HUES64 (cell line): ENCODE results near the gene HADH.
"Not testable (repeated sequence)": the region's sequence is repeated elsewhere in the genome, so short reads cannot be mapped to it uniquely, and the experiment has no call there.

Experiments used
- H3K27ac ChIP-seq: 2 replicates; pipeline ENCODE4 v1.7.0; 2013; ENCODE audit warnings: low read depth, low read length, inconsistent platforms
- H3K27me3 ChIP-seq: 2 replicates; pipeline ENCODE4 v1.6.1; 2013; ENCODE audit warnings: mild to moderate bottlenecking, low read length; ENCODE audit not compliant: insufficient read depth
- H3K36me3 ChIP-seq: 2 replicates; pipeline ENCODE4 v1.6.1; 2013; ENCODE audit warnings: mild to moderate bottlenecking, low read length; ENCODE audit not compliant: insufficient read depth
- H3K4me1 ChIP-seq: 2 replicates; pipeline ENCODE4 v1.6.1; 2013; ENCODE audit warnings: mild to moderate bottlenecking, low read length, moderate library complexity; ENCODE audit not compliant: insufficient read depth
- H3K4me3 ChIP-seq: 2 replicates; pipeline ENCODE4 v1.5.1; 2013; ENCODE audit warnings: mild to moderate bottlenecking, low read length, moderate library complexity
- H3K9ac ChIP-seq: 2 replicates; pipeline ENCODE4 v1.6.1; 2013; ENCODE audit warnings: mild to moderate bottlenecking, low read depth, low read length
- H3K9me3 ChIP-seq: 2 replicates; pipeline ENCODE4 v1.6.1; 2013; ENCODE audit warnings: low read depth, low read length; ENCODE audit not compliant: insufficient read depth
- WGBS: fragments of 150-250, 120-280 bp; methylation state at CpG from one replicate; pipeline ENCODE4 v1.1.7; 2013; ENCODE audit warnings: missing lambda C conversion rate; 5-methylcytosine and 5-hydroxymethylcytosine counted together

HADH gene

DNA sequence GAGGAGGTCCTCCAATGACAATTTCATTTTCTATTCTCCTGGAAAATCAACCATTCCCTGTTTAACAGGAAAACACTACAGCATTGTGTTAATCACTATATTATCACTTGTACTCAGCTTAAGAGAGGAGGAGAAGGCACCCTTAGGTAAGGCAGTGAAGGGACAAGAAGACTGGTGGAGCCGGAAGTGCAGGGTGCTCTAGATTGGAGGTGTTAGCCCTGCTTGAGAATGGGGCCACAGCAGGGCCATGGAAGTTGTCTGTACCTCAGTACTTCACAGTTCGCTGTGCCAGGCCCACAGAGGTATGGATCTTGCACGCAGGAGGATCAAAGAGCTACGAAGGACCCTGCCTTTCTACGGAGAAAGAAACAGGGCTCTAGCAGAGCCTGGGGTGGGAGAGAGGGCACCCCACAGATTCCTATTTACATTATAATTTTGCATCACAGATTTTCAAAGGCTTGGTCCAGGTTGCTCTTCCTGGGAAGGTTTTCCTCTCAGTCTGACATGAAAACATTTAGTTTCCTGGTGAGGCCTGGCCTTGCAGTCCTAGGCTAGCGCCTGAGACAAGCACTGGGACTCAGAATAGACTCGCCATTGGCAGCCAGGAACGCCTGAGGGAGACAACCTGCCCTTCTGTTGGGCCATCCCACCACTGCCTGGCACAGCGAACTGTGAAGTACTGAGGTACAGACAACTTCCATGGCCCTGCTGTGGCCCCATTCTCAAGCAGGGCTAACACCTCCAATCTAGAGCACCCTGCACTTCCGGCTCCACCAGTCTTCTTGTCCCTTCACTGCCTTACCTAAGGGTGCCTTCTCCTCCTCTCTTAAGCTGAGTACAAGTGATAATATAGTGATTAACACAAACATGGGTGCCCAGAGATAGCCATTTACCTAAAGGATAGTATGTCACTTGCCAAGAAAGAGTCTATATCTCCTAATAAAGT, 60.8 kb downstream of the HADH start:
- not testable (repeated sequence) for H3K36me3 ChIP-seq, H3K4me3 ChIP-seq, H3K27me3 ChIP-seq, H3K4me1 ChIP-seq, H3K27ac ChIP-seq, H3K9ac ChIP-seq, H3K9me3 ChIP-seq
- WGBS, result 55% methylated on average over 8 of the region's 10 CpGs

DNA sequence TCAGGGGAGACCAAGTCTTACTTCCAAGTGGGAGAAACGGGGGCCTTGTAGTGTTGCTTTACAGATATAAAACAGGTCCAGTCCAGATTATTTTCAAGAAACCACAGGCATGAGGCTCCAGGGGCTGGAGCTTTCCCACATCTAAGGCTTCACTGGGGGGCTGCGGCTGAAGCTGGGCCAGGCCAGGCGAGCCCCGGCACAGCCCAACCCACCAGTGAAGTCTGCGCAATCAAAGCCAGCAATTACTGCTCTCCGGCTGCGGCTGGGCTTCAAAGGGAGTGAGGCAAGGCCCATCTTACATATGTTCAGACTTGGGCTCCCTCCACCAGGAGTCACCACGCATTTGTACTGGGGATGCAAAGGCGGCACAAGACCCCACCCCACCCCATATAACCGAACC, 61.7 kb downstream of the HADH start:
- H3K9me3 ChIP-seq, result no peaks in the 10 kb centered on the region
- H3K36me3 ChIP-seq, result peaks cover 3% of the 10 kb centered on the region; the same call in 1 of the 2 replicates
- H3K27me3 ChIP-seq, result no peaks in the 10 kb centered on the region; the same call in 1 of the 2 replicates
- no peak overlapping the region for H3K4me3 ChIP-seq
- no peak overlapping the region for H3K27ac ChIP-seq
- WGBS, result 95% methylated on average over 10 of the region's 10 CpGs
- H3K4me1 ChIP-seq, result no peaks in the 10 kb centered on the region
- no peak overlapping the region for H3K9ac ChIP-seq

DNA sequence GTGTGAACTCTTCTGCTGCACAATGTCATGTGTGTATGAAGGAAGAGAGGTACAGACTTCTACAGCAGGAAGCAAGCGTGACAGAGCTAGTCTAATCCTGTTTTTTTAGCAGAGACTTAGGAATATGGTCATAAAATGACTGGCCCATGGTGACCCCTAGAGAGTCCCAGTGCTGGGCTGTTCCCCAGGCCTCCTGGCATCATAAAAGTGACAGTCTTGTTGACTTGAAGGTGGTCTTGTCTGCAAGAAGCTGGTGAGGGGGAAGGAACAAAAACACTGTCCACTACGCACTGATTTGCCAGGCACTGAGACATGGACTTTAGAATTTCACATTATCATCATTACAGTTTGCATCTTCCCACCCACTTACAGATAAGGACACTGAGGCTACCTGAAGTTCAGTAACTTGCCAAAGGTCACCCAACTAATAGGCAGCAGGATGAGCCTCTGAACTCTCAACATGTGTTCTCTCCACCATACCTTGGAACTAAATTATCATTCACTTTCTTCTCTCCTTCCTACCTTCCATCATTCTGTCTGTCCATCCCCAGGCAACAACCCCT, 63.0 kb downstream of the HADH start:
- Histone ChIP-seq H3K36me3 (peaks cover 3% of the 10 kb centered on the region; the same call in 1 of the 2 replicates), H3K9me3 (no peaks in the 10 kb centered on the region), H3K27me3 (no peaks in the 10 kb centered on the region; the same call in 1 of the 2 replicates), H3K9ac (no peak overlapping the region), H3K4me1 (no peaks in the 10 kb centered on the region), H3K27ac (no peak overlapping the region), H3K4me3 (no peak overlapping the region)
- WGBS, result 96% methylated on average over 2 of the region's 2 CpGs

DNA sequence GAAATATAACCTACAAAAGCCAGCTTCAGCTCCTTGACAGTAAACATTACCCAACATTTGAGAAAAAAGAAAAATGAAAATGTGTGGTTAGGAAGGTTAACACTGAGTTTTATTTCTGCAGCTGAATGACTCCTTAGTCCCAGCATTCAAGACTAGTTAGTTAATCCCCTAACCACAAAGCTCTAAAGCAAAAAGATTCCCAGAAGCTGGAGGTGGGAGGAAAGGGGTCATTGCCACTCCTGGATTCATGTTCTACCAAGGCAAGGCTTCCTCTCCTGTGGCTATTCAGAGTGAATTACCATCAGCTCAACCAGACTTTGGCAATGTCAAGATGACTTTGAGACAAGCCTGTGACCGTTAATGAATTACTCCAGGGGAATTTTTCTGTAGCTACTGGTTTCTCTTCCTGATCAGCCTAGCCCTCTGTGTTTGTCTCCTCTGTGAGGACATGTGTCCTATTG, 63.6 kb downstream of the HADH start:
- peaks cover 1% of the 10 kb centered on the region; the same call in 1 of the 2 replicates for H3K36me3 ChIP-seq
- H3K27me3 ChIP-seq, result no peaks in the 10 kb centered on the region; the same call in 1 of the 2 replicates
- WGBS, result 89% methylated on average over 1 of the region's 1 CpG

DNA sequence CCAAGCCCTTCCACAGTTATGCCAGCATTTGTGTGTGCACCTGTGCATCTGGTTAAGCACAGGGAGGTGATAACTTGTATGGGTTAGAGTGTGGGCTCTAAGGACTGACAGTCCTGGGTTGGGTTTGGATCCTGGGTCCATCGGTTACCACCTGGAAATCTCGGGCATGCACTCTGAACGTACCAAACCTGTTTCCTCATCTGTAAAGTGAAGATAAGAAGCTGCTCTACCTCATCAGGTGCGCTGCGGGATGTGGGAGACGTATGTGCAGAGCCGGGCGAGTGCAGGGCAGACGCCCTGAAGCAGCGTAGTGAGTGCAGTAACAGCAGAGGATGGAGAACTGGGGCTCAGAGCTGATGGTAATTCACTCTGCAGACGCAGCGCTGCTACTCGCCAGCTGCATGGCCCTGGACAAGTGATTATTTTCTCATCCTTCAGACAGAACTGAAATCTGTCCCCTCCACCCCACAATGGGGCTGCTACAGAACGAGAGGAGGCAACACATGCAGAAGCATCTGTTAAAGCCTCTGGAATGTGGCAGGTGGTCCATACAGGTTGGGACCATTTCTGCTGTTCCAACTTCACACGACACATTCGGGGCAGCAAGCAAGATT, 64.4 kb downstream of the HADH start:
- WGBS, result 95% methylated on average over 16 of the region's 16 CpGs
- no peaks in the 10 kb centered on the region; the same call in 1 of the 2 replicates for H3K27me3 ChIP-seq
- H3K4me1 ChIP-seq, result no peaks in the 10 kb centered on the region
- H3K9ac ChIP-seq, result no peak overlapping the region
- H3K9me3 ChIP-seq, result no peaks in the 10 kb centered on the region
- no peak overlapping the region for H3K27ac ChIP-seq
- H3K36me3 ChIP-seq, result no peaks in the 10 kb centered on the region; the same call in 1 of the 2 replicates
- no peak overlapping the region for H3K4me3 ChIP-seq

More for the DNA sequence above, 63.6 kb downstream of the HADH start:
- H3K4me1 ChIP-seq, result no peaks in the 10 kb centered on the region
- H3K9ac ChIP-seq, result no peak overlapping the region
- no peaks in the 10 kb centered on the region for H3K9me3 ChIP-seq
- no peak overlapping the region for H3K27ac ChIP-seq
- no peak overlapping the region for H3K4me3 ChIP-seq

DNA sequence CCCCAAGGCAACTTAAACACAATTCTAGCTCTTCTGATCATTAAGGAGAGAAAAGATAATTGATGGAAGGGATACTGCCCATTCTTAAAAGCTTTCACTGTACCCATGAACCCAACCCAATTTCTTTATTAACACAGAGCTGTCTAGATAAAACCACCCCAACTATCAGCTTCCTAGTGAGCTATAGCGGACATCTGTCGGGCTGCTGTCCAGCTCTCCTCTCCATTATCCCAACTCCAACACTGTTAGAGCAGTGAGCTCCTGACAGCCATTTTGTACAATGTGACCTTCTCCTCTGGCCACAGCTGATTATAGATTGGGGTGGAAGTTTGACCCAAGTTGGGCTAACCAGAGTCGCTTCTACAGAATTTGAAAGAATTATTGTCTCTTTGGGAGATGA, 66.1 kb downstream of the HADH start:
- Histone ChIP-seq H3K9me3 (no peaks in the 10 kb centered on the region), H3K4me1 (no peaks in the 10 kb centered on the region), H3K27ac (no peak overlapping the region), H3K9ac (no peak overlapping the region), H3K27me3 (no peaks in the 10 kb centered on the region), H3K4me3 (no peak overlapping the region), H3K36me3 (no peaks in the 10 kb centered on the region; the same call in 1 of the 2 replicates)
- 91% methylated on average over 3 of the region's 3 CpGs for WGBS

DNA sequence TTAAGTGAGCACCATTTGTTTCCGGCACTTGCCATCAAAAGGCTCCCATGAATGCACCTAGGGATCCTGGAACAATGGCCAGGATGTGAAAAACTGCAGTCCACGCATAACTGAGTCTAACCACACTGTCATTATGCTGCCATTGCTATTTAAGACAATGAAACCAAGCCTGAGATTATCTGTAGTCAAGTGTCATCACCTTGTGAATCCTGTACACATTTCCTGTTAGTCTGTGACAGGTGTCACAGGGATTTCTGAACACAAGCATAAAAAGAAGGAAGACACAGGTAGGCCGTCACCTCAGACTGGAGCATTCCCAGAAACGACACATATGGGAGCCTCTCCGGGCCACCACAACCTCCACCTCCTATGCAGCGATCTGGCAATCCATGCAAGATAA, 66.7 kb downstream of the HADH start:
- H3K4me3 ChIP-seq, result no peak overlapping the region
- H3K9ac ChIP-seq, result no peak overlapping the region
- 78% methylated on average over 6 of the region's 6 CpGs for WGBS
- H3K36me3 ChIP-seq, result no peaks in the 10 kb centered on the region; the same call in 1 of the 2 replicates
- no peaks in the 10 kb centered on the region for H3K9me3 ChIP-seq
- no peaks in the 10 kb centered on the region for H3K4me1 ChIP-seq
- H3K27me3 ChIP-seq, result no peaks in the 10 kb centered on the region
- no peak overlapping the region for H3K27ac ChIP-seq

DNA sequence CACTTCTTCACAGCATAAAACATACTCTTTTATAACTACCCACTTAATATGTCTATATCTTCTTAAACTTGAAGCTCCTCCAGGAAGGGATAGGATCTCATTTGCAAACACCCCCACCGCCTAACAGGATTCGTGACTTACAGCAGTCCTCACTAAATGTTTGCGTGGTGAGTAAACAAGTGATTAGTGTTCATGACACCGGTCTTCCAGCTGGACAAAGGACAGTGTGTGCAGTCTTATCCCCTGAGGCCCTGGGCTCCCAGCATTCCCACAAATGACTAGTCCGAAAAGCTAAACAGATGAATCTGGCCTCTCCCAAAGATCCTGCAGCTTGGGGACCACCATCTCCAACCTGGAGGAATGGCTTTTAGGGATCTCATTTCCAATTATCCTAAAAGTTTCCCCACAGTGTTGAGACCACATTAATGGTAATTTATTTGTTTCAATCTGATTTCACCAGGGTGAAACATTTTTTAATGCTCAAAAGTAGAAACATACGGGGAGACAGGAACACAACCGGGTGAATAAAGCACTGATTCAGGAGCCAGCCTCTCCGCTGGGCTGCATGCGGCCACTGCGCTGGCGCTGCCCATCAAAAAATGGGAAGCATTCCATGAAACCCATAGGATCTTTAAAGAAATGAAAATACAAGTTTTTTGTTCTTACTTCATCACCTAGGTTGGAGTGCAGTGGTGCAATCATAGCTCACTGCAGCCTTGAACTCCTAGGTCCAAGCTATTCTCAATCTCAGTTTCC, 69.2 kb downstream of the HADH start:
- Histone ChIP-seq H3K9ac (no peak overlapping the region), H3K9me3 (no peaks in the 10 kb centered on the region), H3K36me3 (no peaks in the 10 kb centered on the region; the same call in 1 of the 2 replicates), H3K4me3 (no peak overlapping the region), H3K4me1 (no peaks in the 10 kb centered on the region), H3K27ac (no peak overlapping the region), H3K27me3 (no peaks in the 10 kb centered on the region)
- 94% methylated on average over 11 of the region's 11 CpGs for WGBS

DNA sequence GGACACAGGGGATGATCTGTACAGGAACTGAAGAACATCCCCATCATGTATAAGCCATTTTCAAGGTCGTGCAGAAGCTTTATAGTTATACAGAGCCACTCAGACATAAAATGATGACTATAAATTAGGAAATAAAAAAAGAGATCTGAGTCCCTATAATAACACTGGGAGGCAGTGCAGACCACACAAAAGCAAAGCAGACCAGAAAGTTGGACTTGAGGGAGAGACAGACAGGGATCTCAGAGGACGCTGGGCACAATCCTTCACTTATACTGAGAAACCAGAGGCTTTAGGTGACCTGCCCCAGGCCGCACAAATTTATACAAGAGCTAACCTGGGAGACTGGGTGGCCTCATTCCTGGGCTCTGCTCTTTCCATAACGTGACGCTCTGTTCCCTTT, 70.5 kb downstream of the HADH start:
- Histone ChIP-seq H3K36me3 (no peaks in the 10 kb centered on the region; the same call in 1 of the 2 replicates), H3K27ac (no peak overlapping the region), H3K9me3 (no peaks in the 10 kb centered on the region), H3K4me3 (no peak overlapping the region), H3K4me1 (no peaks in the 10 kb centered on the region), H3K9ac (no peak overlapping the region), H3K27me3 (no peaks in the 10 kb centered on the region)
- 80% methylated on average over 4 of the region's 5 CpGs for WGBS

DNA sequence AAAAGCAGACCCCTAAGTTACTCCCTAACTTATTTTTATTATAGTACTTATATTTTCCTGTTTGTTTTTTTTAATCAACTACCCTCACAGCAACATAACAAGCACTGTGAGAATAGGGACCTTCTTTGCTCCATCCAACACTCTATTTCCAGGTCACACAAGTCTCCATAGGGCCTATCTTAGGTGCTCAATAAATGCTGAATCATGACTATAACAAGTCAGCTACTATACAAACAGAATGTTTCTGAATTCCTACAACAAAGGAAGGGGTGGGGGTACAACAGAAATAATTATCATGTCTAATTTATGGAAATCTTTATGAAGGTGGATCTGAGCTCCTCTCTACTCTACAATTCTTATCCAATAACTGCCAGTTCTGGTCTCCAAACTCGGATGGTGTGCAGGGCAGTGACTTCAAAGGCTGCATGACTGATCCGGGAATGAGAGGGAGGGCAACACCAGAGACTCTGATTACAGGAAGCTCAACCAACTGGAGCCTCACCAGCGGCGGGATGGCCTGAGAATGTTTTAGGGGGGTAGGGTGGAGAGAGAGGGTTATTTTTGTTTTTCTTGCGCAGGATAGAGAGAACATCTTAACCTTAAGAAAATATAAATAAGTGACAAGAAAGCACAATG, 71.1 kb downstream of the HADH start:
- Histone ChIP-seq H3K9ac (no peak overlapping the region), H3K4me3 (no peak overlapping the region), H3K4me1 (no peaks in the 10 kb centered on the region), H3K27ac (no peak overlapping the region), H3K27me3 (no peaks in the 10 kb centered on the region), H3K36me3 (no peaks in the 10 kb centered on the region; the same call in 1 of the 2 replicates), H3K9me3 (no peaks in the 10 kb centered on the region)
- 84% methylated on average over 4 of the region's 5 CpGs for WGBS
